ENCODE data around the gene PRKG1.

DNA sequence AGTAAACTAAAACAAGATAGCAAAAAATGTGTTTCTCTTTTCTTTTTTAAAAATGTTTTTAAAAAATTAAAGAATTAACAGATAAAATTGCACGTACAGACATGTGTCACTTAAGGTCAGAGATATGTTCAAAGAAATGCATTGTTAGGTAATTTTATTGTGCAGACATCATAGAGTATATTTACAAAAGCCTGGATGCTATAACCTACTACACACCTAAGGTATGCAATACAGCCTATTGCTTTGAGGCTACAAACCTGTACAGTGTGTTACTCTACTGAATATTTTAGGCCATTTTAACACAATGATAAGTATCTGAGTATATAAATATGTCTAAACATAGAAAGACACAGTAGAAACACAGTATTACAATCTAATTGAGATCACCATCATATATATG is 253.1 kb downstream of the PRKG1 start:
- TF ChIP-seq, protein P1, sequence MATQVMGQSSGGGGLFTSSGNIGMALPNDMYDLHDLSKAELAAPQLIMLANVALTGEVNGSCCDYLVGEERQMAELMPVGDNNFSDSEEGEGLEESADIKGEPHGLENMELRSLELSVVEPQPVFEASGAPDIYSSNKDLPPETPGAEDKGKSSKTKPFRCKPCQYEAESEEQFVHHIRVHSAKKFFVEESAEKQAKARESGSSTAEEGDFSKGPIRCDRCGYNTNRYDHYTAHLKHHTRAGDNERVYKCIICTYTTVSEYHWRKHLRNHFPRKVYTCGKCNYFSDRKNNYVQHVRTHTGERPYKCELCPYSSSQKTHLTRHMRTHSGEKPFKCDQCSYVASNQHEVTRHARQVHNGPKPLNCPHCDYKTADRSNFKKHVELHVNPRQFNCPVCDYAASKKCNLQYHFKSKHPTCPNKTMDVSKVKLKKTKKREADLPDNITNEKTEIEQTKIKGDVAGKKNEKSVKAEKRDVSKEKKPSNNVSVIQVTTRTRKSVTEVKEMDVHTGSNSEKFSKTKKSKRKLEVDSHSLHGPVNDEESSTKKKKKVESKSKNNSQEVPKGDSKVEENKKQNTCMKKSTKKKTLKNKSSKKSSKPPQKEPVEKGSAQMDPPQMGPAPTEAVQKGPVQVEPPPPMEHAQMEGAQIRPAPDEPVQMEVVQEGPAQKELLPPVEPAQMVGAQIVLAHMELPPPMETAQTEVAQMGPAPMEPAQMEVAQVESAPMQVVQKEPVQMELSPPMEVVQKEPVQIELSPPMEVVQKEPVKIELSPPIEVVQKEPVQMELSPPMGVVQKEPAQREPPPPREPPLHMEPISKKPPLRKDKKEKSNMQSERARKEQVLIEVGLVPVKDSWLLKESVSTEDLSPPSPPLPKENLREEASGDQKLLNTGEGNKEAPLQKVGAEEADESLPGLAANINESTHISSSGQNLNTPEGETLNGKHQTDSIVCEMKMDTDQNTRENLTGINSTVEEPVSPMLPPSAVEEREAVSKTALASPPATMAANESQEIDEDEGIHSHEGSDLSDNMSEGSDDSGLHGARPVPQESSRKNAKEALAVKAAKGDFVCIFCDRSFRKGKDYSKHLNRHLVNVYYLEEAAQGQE (IDR thresholded peaks at IDR 0.05; ENCODE audit: insufficient read depth in 1 of 2, low read depth in 2 of 2, low read length in 2 of 2) = no peak
- no peak for TF ChIP-seq POLR2AphosphoS5 (IDR thresholded peaks at IDR 0.05; ENCODE audit: low read depth, low read length)
- no peak for TF ChIP-seq TAF1 (IDR thresholded peaks at IDR 0.05; ENCODE audit: borderline replicate concordance, insufficient read depth, low read length)
